ENCODE measurements around the gene ACP6.

- TF ChIP-seq CTCF (conservative IDR thresholded peaks at IDR 0.05 in 1 of 2, IDR thresholded peaks at IDR 0.05 in 1 of 2; ENCODE audit: extremely low read depth in 1 of 2, insufficient read depth in 1 of 2, low read depth in 1 of 2, low read length in 2 of 2) = no peak
- no peak for TF ChIP-seq EZH2 (IDR thresholded peaks at IDR 0.05; ENCODE audit: borderline replicate concordance, low read length)
These were observed 49.4 kb upstream of the ACP6 start for GRCh38 chr1:147719711-147720225.
